Liver (tissue), 9 donors: ENCODE measurements around the gene PRICKLE1. TPM values are rescaled to one million over a fixed set of nuclear protein-coding genes. Genes with fewer than 3 reads are reported as not detected.

ENCODE experiments used
- DNase-seq: peaks from one replicate; pipeline ENCODE4 v3.0.0-alpha.2; 2017; ENCODE audit warnings: low spot score
- H3K27ac ChIP-seq, 2 donors: one replicate each; pipeline ENCODE4 v1.7.0; 2013; ENCODE audit warnings: inconsistent platforms in 2 of 2, low read length in 2 of 2, control low read depth in 1 of 2, low read depth in 1 of 2, mild to moderate bottlenecking in 1 of 2
- H3K27me3 ChIP-seq, 4 donors: one replicate each; pipeline versions ENCODE4 v1.6.1 to v1.7.0; 2013; ENCODE audit warnings: low read length in 3 of 4, inconsistent platforms in 1 of 4, mild to moderate bottlenecking in 1 of 4, moderate library complexity in 1 of 4; ENCODE audit not compliant: control insufficient read depth in 4 of 4, insufficient read depth in 4 of 4
- H3K36me3 ChIP-seq, 4 donors: one replicate each; pipeline versions ENCODE4 v1.6.1 to v1.7.0; 2013; ENCODE audit warnings: low read length in 3 of 4, mild to moderate bottlenecking in 3 of 4, low read depth in 1 of 4, moderate library complexity in 1 of 4; ENCODE audit not compliant: control insufficient read depth in 4 of 4, insufficient read depth in 3 of 4
- H3K4me1 ChIP-seq, 4 donors: one replicate each; pipeline versions ENCODE4 v1.6.1 to v1.7.0; 2013; ENCODE audit warnings: low read length in 3 of 4, mild to moderate bottlenecking in 3 of 4, moderate library complexity in 1 of 4; ENCODE audit not compliant: control insufficient read depth in 4 of 4, insufficient read depth in 4 of 4
- H3K4me3 ChIP-seq, 3 donors: one replicate each; pipeline versions ENCODE4 v1.6.1 to v1.7.0; 2013; ENCODE audit warnings: low read length in 3 of 3, control low read depth in 1 of 3, low read depth in 1 of 3, mild to moderate bottlenecking in 1 of 3
- H3K9ac ChIP-seq, 2 donors: one replicate each; pipeline ENCODE4 v1.7.0; 2013; ENCODE audit warnings: low read length in 2 of 2, mild to moderate bottlenecking in 2 of 2, moderate library complexity in 2 of 2, control low read depth in 1 of 2, low read depth in 1 of 2
- H3K9me3 ChIP-seq, 4 donors: one replicate each; pipeline versions ENCODE4 v1.6.1 to v1.7.0; 2013; ENCODE audit warnings: low read length in 3 of 4; ENCODE audit not compliant: control insufficient read depth in 4 of 4
- ATF3 ChIP-seq: IDR thresholded peaks from 2 replicates; pipeline ENCODE4 v1.6.1; 2016; ENCODE audit warnings: antibody characterized with exemption
- CTCF ChIP-seq: fragments of 150-350 bp; IDR thresholded peaks from 2 replicates; pipeline ENCODE4 v1.5.1; 2017; ENCODE audit warnings: improper control_type of control experiment, low read depth, low read length; ENCODE audit not compliant: missing input control
- EGR1 ChIP-seq, 2 donors: IDR thresholded peaks; 2 replicates each; pipeline ENCODE4 v1.6.1; 2016 to 2018; ENCODE audit warnings: antibody characterized with exemption in 2 of 2, low read depth in 2 of 2
- FOXA1 ChIP-seq: IDR thresholded peaks from 2 replicates; pipeline ENCODE4 v1.6.1; 2016; ENCODE audit warnings: antibody characterized with exemption
- FOXA2 ChIP-seq: IDR thresholded peaks from 2 replicates; pipeline ENCODE4 v1.6.1; 2016; ENCODE audit warnings: antibody characterized with exemption
- GABPA ChIP-seq, 2 donors: IDR thresholded peaks in 1 of 2; conservative IDR thresholded peaks in 1 of 2; 2 replicates each; pipeline ENCODE4 v1.6.1; 2016; ENCODE audit warnings: antibody characterized with exemption in 2 of 2, mild to moderate bottlenecking in 1 of 2, moderate library complexity in 1 of 2
- HNF4G ChIP-seq: IDR thresholded peaks from 2 replicates; pipeline ENCODE4 v1.6.1; 2016; ENCODE audit warnings: antibody characterized with exemption
- JUND ChIP-seq, 2 donors: IDR thresholded peaks; 2 replicates each; pipeline ENCODE4 v1.6.1; 2016; ENCODE audit warnings: antibody characterized with exemption in 2 of 2
- MAX ChIP-seq: IDR thresholded peaks from 2 replicates; pipeline ENCODE4 v1.6.1; 2016; ENCODE audit warnings: antibody characterized with exemption
- NR2F2 ChIP-seq: IDR thresholded peaks from 2 replicates; pipeline ENCODE4 v1.6.1; 2016; ENCODE audit warnings: antibody characterized with exemption
- RAD21 ChIP-seq, 2 donors: IDR thresholded peaks; 2 replicates each; pipeline ENCODE4 v1.6.1; 2016; ENCODE audit warnings: antibody characterized with exemption in 2 of 2, mild to moderate bottlenecking in 2 of 2
- REST ChIP-seq: IDR thresholded peaks from 2 replicates; pipeline ENCODE4 v1.6.1; 2016; ENCODE audit warnings: antibody characterized with exemption, mild to moderate bottlenecking
- RXRA ChIP-seq, 2 donors: IDR thresholded peaks; 2 replicates each; pipeline ENCODE4 v1.6.1; 2017 to 2018; ENCODE audit warnings: antibody characterized with exemption in 2 of 2, mild to moderate bottlenecking in 1 of 2
- SP1 ChIP-seq: IDR thresholded peaks from 2 replicates; pipeline ENCODE4 v1.6.1; 2018; ENCODE audit warnings: antibody characterized with exemption, mild to moderate bottlenecking
- TAF1 ChIP-seq: conservative IDR thresholded peaks from 2 replicates; pipeline ENCODE4 v1.6.1; 2016; ENCODE audit warnings: antibody characterized with exemption, mild to moderate bottlenecking
- YY1 ChIP-seq: IDR thresholded peaks from 2 replicates; pipeline ENCODE4 v1.6.1; 2016; ENCODE audit warnings: antibody characterized with exemption, mild to moderate bottlenecking
- ZBTB33 ChIP-seq: IDR thresholded peaks from 2 replicates; pipeline ENCODE4 v1.6.1; 2016; ENCODE audit warnings: antibody characterized with exemption
- WGBS: extraction: QIAGEN DNeasy Blood & Tissue Kit; methylation state at CpG from one replicate; pipeline ENCODE4 v1.1.7; 2013; 5-methylcytosine and 5-hydroxymethylcytosine counted together
- polyA plus RNA-seq, 2 donors: library from polyadenylated mRNA; stranded (reverse) in 1 of 2; unstranded in 1 of 2; fragments of 200-250 nt in 1 of 2; fragments of >200 nt in 1 of 2; fragmentation: Nextera tagmentation in 1 of 2; extraction: Ambion mirVana in 1 of 2; gene quantifications; one replicate each; pipeline versions ENCODE4 v1.2.1 to v1.2.3, GENCODE V29; 2013 to 2015
- total RNA-seq, 2 donors: library from RNA; depleted of rRNA; stranded (reverse); fragments of >200 nt; gene quantifications; one replicate each; pipeline ENCODE4 v1.2.3, GENCODE V29; 2014
- donor health status: healthy.
- donor health status: healthy.
- donor health status: healthy.
- donor health status: healthy.
- donor health status: healthy.

The PRICKLE1 gene
- total and polyA plus RNA-seq, 4 donors = 0.59 to 5.7 (median 2.2) TPM

DNA sequence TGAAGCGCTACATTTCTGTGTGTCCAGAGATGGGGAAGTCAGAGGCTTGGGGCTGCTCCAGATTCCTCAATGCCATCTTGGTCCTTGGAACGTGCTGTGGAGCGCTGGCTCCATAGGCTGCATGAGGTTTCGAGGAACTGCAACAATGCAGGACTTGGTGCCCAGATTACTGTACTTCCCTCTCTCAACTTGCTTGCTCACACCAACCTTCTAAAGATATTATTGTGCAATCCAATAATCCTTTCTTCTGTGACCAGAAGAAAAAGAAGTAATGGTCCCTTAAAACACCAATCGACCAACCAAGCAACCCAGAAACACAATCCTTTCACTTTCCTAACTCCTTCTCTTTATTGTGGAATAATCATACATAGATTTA lies 3.7 kb downstream of the PRICKLE1 start:
- DNase-seq = no peak
- TF ChIP-seq YY1 = no peak
- no peaks in the 10 kb centered on the region for H3K36me3 ChIP-seq
- peaks cover 4 to 18% (median 14%) of the 10 kb centered on the region in 4 donors for H3K4me1 ChIP-seq
- 85% methylated on average over 5 of the region's 5 CpGs for WGBS
- no peak overlapping the region for H3K4me3 ChIP-seq
- peaks cover 0 to 11% (median 3%) of the 10 kb centered on the region in 4 donors for H3K27me3 ChIP-seq
- no peaks in the 10 kb centered on the region for H3K9me3 ChIP-seq
- no peak overlapping the region for H3K27ac ChIP-seq
- H3K9ac ChIP-seq = no peak overlapping the region

- WGBS = 74% methylated on average over 4 of the region's 4 CpGs
- Histone ChIP-seq H3K9ac (no peak overlapping the region), H3K27me3 (peaks cover 0 to 7% (median 3%) of the 10 kb centered on the region in 4 donors), H3K4me1 (peaks cover 4 to 16% (median 12%) of the 10 kb centered on the region in 4 donors), H3K36me3 (no peaks in the 10 kb centered on the region), H3K27ac (no peak overlapping the region), H3K4me3 (no peak overlapping the region), H3K9me3 (no peaks in the 10 kb centered on the region)
- no peak for TF ChIP-seq REST
- TF ChIP-seq CTCF = no peak
- TF ChIP-seq NR2F2 = no peak
- no peak for TF ChIP-seq TAF1
- TF ChIP-seq ATF3 = no peak
- TF ChIP-seq RAD21 (IDR thresholded peaks at IDR 0.05) = no peak
- TF ChIP-seq RXRA (IDR thresholded peaks at IDR 0.05) = no peak
- TF ChIP-seq FOXA2 = no peak
- TF ChIP-seq HNF4G = no peak
- no peak for TF ChIP-seq SP1
- no peak for TF ChIP-seq GABPA (IDR thresholded peaks at IDR 0.05 in 1 of 2, conservative IDR thresholded peaks at IDR 0.05 in 1 of 2)
- no peak for TF ChIP-seq YY1
- TF ChIP-seq ZBTB33 = no peak
- no peak for TF ChIP-seq JUND (IDR thresholded peaks at IDR 0.05)
- no peak for TF ChIP-seq MAX
- no peak for TF ChIP-seq FOXA1
- no peak for TF ChIP-seq EGR1 (IDR thresholded peaks at IDR 0.05; ENCODE audit: low read depth in 2 of 2)
- no peak for DNase-seq
Observed at GRCh38 chr12:42585154-42585840, 4.2 kb downstream of the PRICKLE1 start.
